MCF 10A (cell line): ENCODE data around the gene ROBO2. TPM values are rescaled to one million over a fixed set of nuclear protein-coding genes. Genes with fewer than 3 reads are reported as not detected.

Experiments
- BruUV-seq: library from RNA; stranded (reverse); fragments of 400-500 nt; replicated peaks from 2 replicates; lab custom pipeline; 2021; lab: Mats Ljungman, UMichigan
- CTCF ChIA-PET: fragments of 300-600 bp; sonication (Branson Sonifier 250); formaldehyde crosslinking; extraction: SDS; loops from one replicate; lab custom pipeline; 2021; ENCODE audit warnings: antibody characterized with exemption, inconsistent platforms; lab: Yijun Ruan, JAX
- POLR2A ChIA-PET: fragments of 300-600, 350-650 bp; sonication (Branson Sonifier 250); formaldehyde crosslinking; extraction: SDS; loops from one replicate; lab custom pipeline; 2020; ENCODE audit warnings: antibody characterized with exemption, inconsistent platforms; lab: Yijun Ruan, JAX
- DNase-seq: peaks from one replicate; pipeline ENCODE4 v3.0.0-alpha.2; 2018; ENCODE audit not compliant: unreplicated experiment
- H3K27ac Mint-ChIP-seq: one replicate; pipeline ENCODE4 v1.8.0; 2022; ENCODE audit warnings: mild to moderate bottlenecking, low read depth, mixed read lengths; ENCODE audit not compliant: unreplicated experiment
- H3K27me3 Mint-ChIP-seq: one replicate; pipeline ENCODE4 v1.8.0; 2022; ENCODE audit warnings: mixed read lengths; ENCODE audit not compliant: insufficient read depth, unreplicated experiment
- H3K36me3 Mint-ChIP-seq: one replicate; pipeline ENCODE4 v1.8.0; 2022; ENCODE audit warnings: mild to moderate bottlenecking, moderate library complexity, mixed read lengths; ENCODE audit not compliant: insufficient read depth, unreplicated experiment
- H3K4me1 Mint-ChIP-seq: one replicate; pipeline ENCODE4 v1.8.0; 2022; ENCODE audit warnings: mixed read lengths; ENCODE audit not compliant: insufficient read depth, unreplicated experiment
- H3K4me3 Mint-ChIP-seq: one replicate; pipeline ENCODE4 v1.8.0; 2022; ENCODE audit warnings: mild to moderate bottlenecking, moderate library complexity, mixed read lengths; ENCODE audit not compliant: unreplicated experiment
- H3K9me3 Mint-ChIP-seq: one replicate; pipeline ENCODE4 v1.8.0; 2022; ENCODE audit warnings: mixed read lengths; ENCODE audit not compliant: unreplicated experiment
- CTCF ChIP-seq: fragments of 200-600 bp; IDR thresholded peaks from one replicate; pipeline ENCODE4 v1.8.0; 2022; ENCODE audit warnings: antibody characterized with exemption, mild to moderate bottlenecking; ENCODE audit not compliant: unreplicated experiment
- intact Hi-C: fragments of 100-400 bp; cut with micrococcal nuclease; formaldehyde crosslinking; loops from 2 replicates; pipeline ENCODE4 v1.14.1; 2022
- total RNA-seq: library from RNA; stranded (reverse); gene quantifications from 2 replicates; pipeline ENCODE4 v1.2.3, GENCODE V29; 2022

The ROBO2 gene
- total RNA-seq, 1 experiment from 2014 or later, result not detected

- BruUV-seq, result no TSS peak
- no peak overlapping the region for H3K4me3 Mint-ChIP-seq
- no peaks in the 10 kb centered on the region for H3K36me3 Mint-ChIP-seq
- POLR2A ChIA-PET, result interaction anchor here (0.7 kb wide), 1 partner anchor 481 kb away, joined by 3 read pairs; no protein-coding TSS in a partner anchor
- H3K9me3 Mint-ChIP-seq, result no peaks in the 10 kb centered on the region
- no peak for DNase-seq
- intact Hi-C loops, result no loop called here
- no peaks in the 10 kb centered on the region for H3K27me3 Mint-ChIP-seq
- H3K27ac Mint-ChIP-seq, result no peak overlapping the region
- TF ChIP-seq CTCF, result no peak
- no peaks in the 10 kb centered on the region for H3K4me1 Mint-ChIP-seq
- CTCF ChIA-PET, result no interaction called here
These were observed 549.0 kb downstream of the ROBO2 start for GRCh38 chr3:77588863-77589262.

GRCh38 chr3:77590191-77590590 is 550.3 kb downstream of the ROBO2 start:
- no peak for TF ChIP-seq CTCF
- POLR2A ChIA-PET, result no interaction called here
- Mint-ChIP-seq H3K36me3 (no peaks in the 10 kb centered on the region), H3K4me1 (no peaks in the 10 kb centered on the region), H3K9me3 (no peaks in the 10 kb centered on the region), H3K27me3 (no peaks in the 10 kb centered on the region), H3K4me3 (no peak overlapping the region), H3K27ac (no peak overlapping the region)
- DNase-seq, result no peak
- CTCF ChIA-PET, result interaction anchor here (1.0 kb wide), 1 partner anchor 11 kb away, joined by 3 read pairs; no protein-coding TSS in a partner anchor
- intact Hi-C loops, result no loop called here
- BruUV-seq, result no TSS peak

- intact Hi-C loops, result no loop called here
These were observed 555.5 kb downstream of the ROBO2 start for GRCh38 chr3:77595371-77595870.

GRCh38 chr3:77599948-77600347 is 560.0 kb downstream of the ROBO2 start:
- BruUV-seq, result no TSS peak
- Mint-ChIP-seq H3K27ac (no peak overlapping the region), H3K36me3 (no peaks in the 10 kb centered on the region), H3K27me3 (no peaks in the 10 kb centered on the region), H3K4me1 (no peaks in the 10 kb centered on the region), H3K4me3 (no peak overlapping the region), H3K9me3 (no peaks in the 10 kb centered on the region)
- intact Hi-C loops, result no loop called here
- TF ChIP-seq CTCF, result no peak
- DNase-seq, result no peak
- ChIA-PET CTCF (no interaction called here), POLR2A (no interaction called here)

More at GRCh38 chr3:77595371-77595870, 555.5 kb downstream of the ROBO2 start:
- no peak for DNase-seq
- ChIA-PET CTCF (no interaction called here), POLR2A (no interaction called here)
- no peaks in the 10 kb centered on the region for H3K36me3 Mint-ChIP-seq
- H3K27ac Mint-ChIP-seq, result no peak overlapping the region
- H3K4me1 Mint-ChIP-seq, result no peaks in the 10 kb centered on the region
- no peak for TF ChIP-seq CTCF
- no peaks in the 10 kb centered on the region for H3K27me3 Mint-ChIP-seq
- no TSS peak for BruUV-seq
- H3K9me3 Mint-ChIP-seq, result no peaks in the 10 kb centered on the region
- no peak overlapping the region for H3K4me3 Mint-ChIP-seq
